Activated CD8-positive, alpha-beta memory T cell treated with anti-CD3 and anti-CD28 coated beads for 24 hours (primary cell): ENCODE data around the gene EPHB3.

Experiments used
- DNase-seq: peaks from one replicate; pipeline ENCODE4 v3.0.0-alpha.2; 2020

The EPHB3 gene

GRCh38 chr3:184564685-184565385 is 3.2 kb downstream of the EPHB3 start:
- DNase-seq = no peak

GRCh38 chr3:184565421-184566211 is 4.0 kb downstream of the EPHB3 start:
- DNase-seq = no peak

GRCh38 chr3:184566441-184567414 is 5.1 kb downstream of the EPHB3 start:
- DNase-seq = no peak

- DNase-seq = no peak
Observed at GRCh38 chr3:184567946-184568559, 6.5 kb downstream of the EPHB3 start.

- no peak for DNase-seq
Observed at GRCh38 chr3:184568560-184568923, 7.0 kb downstream of the EPHB3 start.

GRCh38 chr3:184568924-184569829 is 7.6 kb downstream of the EPHB3 start:
- DNase-seq = peak; percentile 65

GRCh38 chr3:184570035-184570434 is 8.4 kb downstream of the EPHB3 start:
- DNase-seq = no peak

GRCh38 chr3:184570489-184570888 is 8.9 kb downstream of the EPHB3 start:
- DNase-seq = no peak

GRCh38 chr3:184571750-184572377 is 10.3 kb downstream of the EPHB3 start:
- DNase-seq = no peak

GRCh38 chr3:184572633-184573270 is 11.2 kb downstream of the EPHB3 start:
- no peak for DNase-seq

GRCh38 chr3:184574515-184575417 is 13.2 kb downstream of the EPHB3 start:
- DNase-seq = no peak

- DNase-seq = no peak
Observed at GRCh38 chr3:184575701-184576100, 14.1 kb downstream of the EPHB3 start.

- DNase-seq = no peak
Observed at GRCh38 chr3:184576457-184577240, 15.1 kb downstream of the EPHB3 start.

GRCh38 chr3:184577546-184577945 is 16.0 kb downstream of the EPHB3 start:
- no peak for DNase-seq

- DNase-seq = no peak
Observed at GRCh38 chr3:184578218-184578617, 16.6 kb downstream of the EPHB3 start.

- DNase-seq = no peak
Observed at GRCh38 chr3:184578822-184579221, 17.2 kb downstream of the EPHB3 start.

- no peak for DNase-seq
Observed at GRCh38 chr3:184579513-184579912, 17.9 kb downstream of the EPHB3 start.

GRCh38 chr3:184580376-184580775 is 18.8 kb downstream of the EPHB3 start:
- no peak for DNase-seq
